Nephron progenitor cell (in vitro differentiated cells): Measurements from ENCODE around the gene PPIF.

ENCODE experiments used
- DNase-seq: peaks from one replicate; pipeline ENCODE4 v3.0.0; 2021
- H3K27ac Mint-ChIP-seq: 2 replicates; pipeline ENCODE4 v1.8.0; 2021; ENCODE audit warnings: mild to moderate bottlenecking, moderate library complexity, mixed read lengths
- H3K27me3 Mint-ChIP-seq: 2 replicates; pipeline ENCODE4 v1.8.0; 2021; ENCODE audit warnings: mild to moderate bottlenecking, low read depth, mixed read lengths; ENCODE audit not compliant: poor library complexity
- H3K36me3 Mint-ChIP-seq: 2 replicates; pipeline ENCODE4 v1.8.0; 2021; ENCODE audit warnings: low read depth, mixed read lengths
- H3K4me1 Mint-ChIP-seq: 2 replicates; pipeline ENCODE4 v1.8.0; 2021; ENCODE audit warnings: mixed read lengths
- H3K4me3 Mint-ChIP-seq: 2 replicates; pipeline ENCODE4 v1.8.0; 2021; ENCODE audit warnings: mild to moderate bottlenecking, moderate library complexity, mixed read lengths
- H3K9me3 Mint-ChIP-seq: 2 replicates; pipeline ENCODE4 v1.8.0; 2021; ENCODE audit warnings: mild to moderate bottlenecking, moderate library complexity, mixed read lengths
- TF ChIP-seq, protein P1 (sequence below): fragments of 200-600 bp; sonication (generic); IDR thresholded peaks from 2 replicates; pipeline ENCODE4 v1.5.0; 2021; ENCODE audit warnings: antibody characterized with exemption

The PPIF gene

DNA sequence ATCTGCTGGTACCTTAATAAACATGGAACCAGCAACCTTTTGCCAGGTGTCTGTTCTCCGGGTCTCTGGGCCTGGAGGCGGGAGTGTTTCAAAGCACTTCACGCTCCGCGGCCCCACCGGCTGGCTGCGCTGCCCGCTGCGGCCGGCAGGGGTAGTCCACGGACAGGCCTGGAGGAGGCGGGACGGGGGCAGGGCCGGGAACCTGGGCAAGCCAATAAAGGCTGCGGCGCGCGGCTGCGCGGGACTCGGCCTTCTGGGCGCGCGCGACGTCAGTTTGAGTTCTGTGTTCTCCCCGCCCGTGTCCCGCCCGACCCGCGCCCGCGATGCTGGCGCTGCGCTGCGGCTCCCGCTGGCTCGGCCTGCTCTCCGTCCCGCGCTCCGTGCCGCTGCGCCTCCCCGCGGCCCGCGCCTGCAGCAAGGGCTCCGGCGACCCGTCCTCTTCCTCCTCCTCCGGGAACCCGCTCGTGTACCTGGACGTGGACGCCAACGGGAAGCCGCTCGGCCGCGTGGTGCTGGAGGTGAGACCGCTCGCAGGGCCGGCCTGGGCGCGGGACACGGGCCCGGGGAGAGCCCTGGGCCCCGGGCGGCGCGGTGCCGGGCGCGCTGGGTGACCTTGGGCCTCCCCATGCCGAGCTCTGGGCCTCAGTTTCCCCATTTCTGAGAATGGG, at the start of gene PPIF:
Gene PPIF (plus strand): TSS at position 244 of the 668 bp plus-strand sequence. CDS start 80 bp downstream, at position 324.
- Mint-ChIP-seq H3K36me3 (peaks cover 19% of the 10 kb centered on the region), H3K27ac (no peak within 1 kb of the TSS), H3K4me1 (peaks cover 33% of the 10 kb centered on the region), H3K27me3 (peaks cover 9% of the 10 kb centered on the region), H3K4me3 (peak within 1 kb of the TSS; percentile 77), H3K9me3 (no peaks in the 10 kb centered on the region)
- DNase-seq: peak; percentile 97
- TF ChIP-seq, protein P1, sequence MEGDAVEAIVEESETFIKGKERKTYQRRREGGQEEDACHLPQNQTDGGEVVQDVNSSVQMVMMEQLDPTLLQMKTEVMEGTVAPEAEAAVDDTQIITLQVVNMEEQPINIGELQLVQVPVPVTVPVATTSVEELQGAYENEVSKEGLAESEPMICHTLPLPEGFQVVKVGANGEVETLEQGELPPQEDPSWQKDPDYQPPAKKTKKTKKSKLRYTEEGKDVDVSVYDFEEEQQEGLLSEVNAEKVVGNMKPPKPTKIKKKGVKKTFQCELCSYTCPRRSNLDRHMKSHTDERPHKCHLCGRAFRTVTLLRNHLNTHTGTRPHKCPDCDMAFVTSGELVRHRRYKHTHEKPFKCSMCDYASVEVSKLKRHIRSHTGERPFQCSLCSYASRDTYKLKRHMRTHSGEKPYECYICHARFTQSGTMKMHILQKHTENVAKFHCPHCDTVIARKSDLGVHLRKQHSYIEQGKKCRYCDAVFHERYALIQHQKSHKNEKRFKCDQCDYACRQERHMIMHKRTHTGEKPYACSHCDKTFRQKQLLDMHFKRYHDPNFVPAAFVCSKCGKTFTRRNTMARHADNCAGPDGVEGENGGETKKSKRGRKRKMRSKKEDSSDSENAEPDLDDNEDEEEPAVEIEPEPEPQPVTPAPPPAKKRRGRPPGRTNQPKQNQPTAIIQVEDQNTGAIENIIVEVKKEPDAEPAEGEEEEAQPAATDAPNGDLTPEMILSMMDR: peak; percentile 93

DNA sequence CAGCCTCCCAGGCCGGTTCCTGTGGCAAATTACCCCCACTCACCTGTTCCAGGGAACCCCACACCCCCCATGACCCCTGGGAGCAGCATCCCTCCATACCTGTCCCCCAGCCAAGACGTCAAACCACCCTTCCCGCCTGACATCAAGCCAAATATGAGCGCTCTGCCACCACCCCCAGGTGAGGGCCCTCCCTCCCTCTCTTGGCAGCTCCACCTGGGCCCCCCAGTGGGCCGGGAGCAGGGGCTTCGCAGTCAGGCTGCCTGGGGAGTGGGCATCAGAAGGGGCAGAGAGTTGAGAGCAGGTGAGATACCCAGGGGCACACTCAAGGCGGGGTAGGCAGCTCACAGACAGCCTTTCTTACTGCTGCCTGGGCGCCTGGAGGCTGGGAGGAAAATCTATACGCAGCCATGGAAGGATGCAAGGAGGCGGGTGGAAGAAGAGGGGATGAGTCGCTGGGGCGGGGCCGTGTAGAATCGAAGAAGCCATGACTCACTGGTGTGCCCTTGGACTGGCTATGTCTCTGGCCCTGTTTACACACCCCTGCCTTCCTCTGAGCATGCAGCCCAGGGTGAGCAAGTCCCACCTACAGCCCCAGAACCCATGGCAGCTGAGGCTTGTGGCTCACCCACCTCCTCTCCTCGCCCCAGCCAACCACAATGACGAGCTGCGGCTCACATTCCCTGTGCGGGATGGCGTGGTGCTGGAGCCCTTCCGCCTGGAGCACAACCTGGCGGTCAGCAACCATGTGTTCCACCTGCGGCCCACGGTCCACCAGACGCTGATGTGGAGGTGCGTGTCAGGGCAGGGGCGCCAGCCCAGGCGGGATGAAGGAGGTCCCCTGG, 48.6 kb upstream of the PPIF start:
- Mint-ChIP-seq H3K27ac (no peak overlapping the region), H3K36me3 (peaks cover 64% of the 10 kb centered on the region), H3K27me3 (no peaks in the 10 kb centered on the region), H3K4me3 (no peak overlapping the region), H3K4me1 (no peaks in the 10 kb centered on the region), H3K9me3 (no peaks in the 10 kb centered on the region)
- TF ChIP-seq, protein P1: no peak
- no peak for DNase-seq

DNA sequence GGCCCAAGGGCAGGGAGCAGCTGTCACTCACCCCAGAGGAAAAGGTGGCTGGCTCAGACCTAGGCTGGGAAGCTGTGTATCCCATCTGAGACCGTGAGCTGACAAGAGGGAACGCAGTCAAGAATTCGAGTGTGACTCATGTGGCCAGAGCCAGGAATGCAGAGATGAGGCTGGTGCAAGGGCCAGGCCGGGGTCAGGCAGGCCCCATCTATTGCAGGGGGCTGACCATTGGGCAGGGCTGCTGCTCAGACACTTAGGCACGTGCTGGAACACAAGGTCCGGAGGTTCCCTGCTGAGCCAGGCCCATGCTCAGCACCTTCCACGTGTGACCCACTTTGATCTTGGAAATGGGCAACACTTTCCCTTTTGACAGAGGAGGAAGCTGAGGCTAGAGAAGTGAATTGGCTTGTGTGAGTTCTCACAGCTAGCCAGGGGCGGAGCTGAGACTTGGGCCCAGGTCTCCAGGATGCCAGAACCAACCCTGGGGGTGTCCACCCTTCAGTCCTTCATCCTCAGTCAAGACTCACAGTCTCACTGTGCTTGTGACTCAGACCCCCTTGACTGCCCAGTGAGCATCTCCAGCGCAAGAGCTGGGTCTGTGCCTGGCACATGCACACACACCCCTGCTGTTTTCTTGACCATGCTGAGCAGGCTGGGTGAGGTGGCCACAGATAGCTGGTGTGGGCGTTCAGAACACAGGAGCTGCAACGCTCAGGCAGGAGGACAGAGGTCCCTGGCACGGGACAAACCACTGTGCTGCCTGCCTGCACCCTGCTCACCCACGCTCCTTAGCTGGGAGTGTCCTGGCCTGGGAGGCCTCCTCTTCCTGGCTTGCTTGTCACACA, 47.6 kb upstream of the PPIF start:
- DNase-seq: no peak
- no peak overlapping the region for H3K27ac Mint-ChIP-seq
- peaks cover 61% of the 10 kb centered on the region for H3K36me3 Mint-ChIP-seq

DNA sequence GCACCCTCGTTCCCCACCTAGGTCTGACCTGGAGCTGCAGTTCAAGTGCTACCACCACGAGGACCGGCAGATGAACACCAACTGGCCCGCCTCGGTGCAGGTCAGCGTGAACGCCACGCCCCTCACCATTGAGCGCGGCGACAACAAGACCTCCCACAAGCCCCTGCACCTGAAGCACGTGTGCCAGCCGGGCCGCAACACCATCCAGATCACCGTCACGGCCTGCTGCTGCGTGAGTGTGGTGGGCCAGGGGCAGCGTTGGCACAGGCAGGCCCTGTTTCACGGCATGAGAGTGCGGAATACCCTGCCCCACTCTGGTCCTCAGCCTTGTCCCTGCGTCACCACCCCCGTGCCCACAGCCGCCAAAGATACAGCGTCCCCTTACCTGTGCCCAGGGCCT, 46.6 kb upstream of the PPIF start:
- TF ChIP-seq, protein P1: no peak
- peaks cover 4% of the 10 kb centered on the region for H3K4me1 Mint-ChIP-seq
- H3K9me3 Mint-ChIP-seq: no peaks in the 10 kb centered on the region
- no peak overlapping the region for H3K27ac Mint-ChIP-seq
- no peaks in the 10 kb centered on the region for H3K27me3 Mint-ChIP-seq
- no peak for DNase-seq
- H3K36me3 Mint-ChIP-seq: peaks cover 57% of the 10 kb centered on the region
- no peak overlapping the region for H3K4me3 Mint-ChIP-seq

More for the DNA sequence above, 47.6 kb upstream of the PPIF start:
- TF ChIP-seq, protein P1: no peak
- H3K27me3 Mint-ChIP-seq: no peaks in the 10 kb centered on the region
- no peak overlapping the region for H3K4me3 Mint-ChIP-seq
- H3K4me1 Mint-ChIP-seq: peaks cover 1% of the 10 kb centered on the region
- H3K9me3 Mint-ChIP-seq: no peaks in the 10 kb centered on the region

DNA sequence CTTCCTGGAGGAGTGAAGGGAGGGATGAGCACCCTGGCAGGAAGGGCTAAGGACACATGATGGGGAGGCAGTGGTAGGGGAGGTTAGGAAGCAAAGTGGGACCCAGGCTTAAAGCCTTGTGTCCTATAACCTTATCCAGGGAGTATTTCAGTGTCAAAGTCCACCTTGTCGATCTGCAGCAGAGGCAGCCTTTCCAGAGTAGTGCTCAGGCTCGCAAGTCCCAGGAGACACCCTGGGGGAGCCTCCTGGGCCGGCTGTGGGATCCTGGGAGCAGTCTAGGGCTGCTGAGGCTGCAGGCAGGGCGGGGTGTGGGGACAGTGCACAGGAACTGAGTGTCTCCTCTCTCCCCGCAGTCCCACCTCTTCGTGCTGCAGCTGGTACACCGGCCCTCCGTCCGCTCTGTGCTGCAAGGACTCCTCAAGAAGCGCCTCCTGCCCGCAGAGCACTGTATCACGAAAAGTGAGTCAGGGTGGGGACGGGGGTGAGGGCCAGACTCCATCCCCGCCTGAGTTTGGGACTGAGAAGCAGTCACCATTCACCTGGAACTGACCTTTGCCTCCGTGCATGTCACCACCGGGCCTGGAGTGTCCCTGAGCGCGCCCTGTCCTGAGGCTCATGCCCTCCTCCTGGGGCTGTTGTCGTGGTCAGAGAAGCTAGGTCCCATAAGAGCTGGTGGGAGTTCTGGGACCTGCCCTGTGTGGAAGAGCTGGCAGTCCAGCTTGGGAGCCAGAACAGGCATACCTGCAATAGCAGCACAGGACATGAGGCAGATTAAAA, 45.3 kb upstream of the PPIF start:
- Mint-ChIP-seq H3K9me3 (no peaks in the 10 kb centered on the region), H3K4me1 (peaks cover 4% of the 10 kb centered on the region), H3K4me3 (no peak overlapping the region), H3K27ac (no peak overlapping the region), H3K27me3 (no peaks in the 10 kb centered on the region), H3K36me3 (peaks cover 46% of the 10 kb centered on the region)
- DNase-seq: no peak
- TF ChIP-seq, protein P1: no peak
